Liver (tissue), 9 donors: Measurements from ENCODE around the gene OR1I1. TPM values are rescaled to one million over a fixed set of nuclear protein-coding genes. Genes with fewer than 3 reads are reported as not detected.

Source experiments
- DNase-seq: peaks from one replicate; pipeline ENCODE4 v3.0.0-alpha.2; 2017; ENCODE audit warnings: low spot score
- H3K27ac ChIP-seq, 2 donors: one replicate each; pipeline ENCODE4 v1.7.0; 2013; ENCODE audit warnings: inconsistent platforms in 2 of 2, low read length in 2 of 2, control low read depth in 1 of 2, low read depth in 1 of 2, mild to moderate bottlenecking in 1 of 2
- H3K27me3 ChIP-seq, 4 donors: one replicate each; pipeline versions ENCODE4 v1.6.1 to v1.7.0; 2013; ENCODE audit warnings: low read length in 3 of 4, inconsistent platforms in 1 of 4, mild to moderate bottlenecking in 1 of 4, moderate library complexity in 1 of 4; ENCODE audit not compliant: control insufficient read depth in 4 of 4, insufficient read depth in 4 of 4
- H3K36me3 ChIP-seq, 4 donors: one replicate each; pipeline versions ENCODE4 v1.6.1 to v1.7.0; 2013; ENCODE audit warnings: low read length in 3 of 4, mild to moderate bottlenecking in 3 of 4, low read depth in 1 of 4, moderate library complexity in 1 of 4; ENCODE audit not compliant: control insufficient read depth in 4 of 4, insufficient read depth in 3 of 4
- H3K4me1 ChIP-seq, 4 donors: one replicate each; pipeline versions ENCODE4 v1.6.1 to v1.7.0; 2013; ENCODE audit warnings: low read length in 3 of 4, mild to moderate bottlenecking in 3 of 4, moderate library complexity in 1 of 4; ENCODE audit not compliant: control insufficient read depth in 4 of 4, insufficient read depth in 4 of 4
- H3K4me3 ChIP-seq, 3 donors: one replicate each; pipeline versions ENCODE4 v1.6.1 to v1.7.0; 2013; ENCODE audit warnings: low read length in 3 of 3, control low read depth in 1 of 3, low read depth in 1 of 3, mild to moderate bottlenecking in 1 of 3
- H3K9ac ChIP-seq, 2 donors: one replicate each; pipeline ENCODE4 v1.7.0; 2013; ENCODE audit warnings: low read length in 2 of 2, mild to moderate bottlenecking in 2 of 2, moderate library complexity in 2 of 2, control low read depth in 1 of 2, low read depth in 1 of 2
- H3K9me3 ChIP-seq, 4 donors: one replicate each; pipeline versions ENCODE4 v1.6.1 to v1.7.0; 2013; ENCODE audit warnings: low read length in 3 of 4; ENCODE audit not compliant: control insufficient read depth in 4 of 4
- ATF3 ChIP-seq: IDR thresholded peaks from 2 replicates; pipeline ENCODE4 v1.6.1; 2016; ENCODE audit warnings: antibody characterized with exemption
- CTCF ChIP-seq: fragments of 150-350 bp; IDR thresholded peaks from 2 replicates; pipeline ENCODE4 v1.5.1; 2017; ENCODE audit warnings: improper control_type of control experiment, low read depth, low read length; ENCODE audit not compliant: missing input control
- FOXA1 ChIP-seq: IDR thresholded peaks from 2 replicates; pipeline ENCODE4 v1.6.1; 2016; ENCODE audit warnings: antibody characterized with exemption
- FOXA2 ChIP-seq: IDR thresholded peaks from 2 replicates; pipeline ENCODE4 v1.6.1; 2016; ENCODE audit warnings: antibody characterized with exemption
- HNF4A ChIP-seq, 2 donors: conservative IDR thresholded peaks; 2 replicates each; pipeline ENCODE4 v1.6.1; 2016; ENCODE audit warnings: antibody characterized with exemption in 2 of 2, mild to moderate bottlenecking in 2 of 2
- HNF4G ChIP-seq: IDR thresholded peaks from 2 replicates; pipeline ENCODE4 v1.6.1; 2016; ENCODE audit warnings: antibody characterized with exemption
- JUND ChIP-seq, 2 donors: IDR thresholded peaks; 2 replicates each; pipeline ENCODE4 v1.6.1; 2016; ENCODE audit warnings: antibody characterized with exemption in 2 of 2
- MAX ChIP-seq: IDR thresholded peaks from 2 replicates; pipeline ENCODE4 v1.6.1; 2016; ENCODE audit warnings: antibody characterized with exemption
- NR2F2 ChIP-seq: IDR thresholded peaks from 2 replicates; pipeline ENCODE4 v1.6.1; 2016; ENCODE audit warnings: antibody characterized with exemption
- RAD21 ChIP-seq, 2 donors: IDR thresholded peaks; 2 replicates each; pipeline ENCODE4 v1.6.1; 2016; ENCODE audit warnings: antibody characterized with exemption in 2 of 2, mild to moderate bottlenecking in 2 of 2
- SP1 ChIP-seq: IDR thresholded peaks from 2 replicates; pipeline ENCODE4 v1.6.1; 2018; ENCODE audit warnings: antibody characterized with exemption, mild to moderate bottlenecking
- TAF1 ChIP-seq: conservative IDR thresholded peaks from 2 replicates; pipeline ENCODE4 v1.6.1; 2016; ENCODE audit warnings: antibody characterized with exemption, mild to moderate bottlenecking
- YY1 ChIP-seq: IDR thresholded peaks from 2 replicates; pipeline ENCODE4 v1.6.1; 2016; ENCODE audit warnings: antibody characterized with exemption, mild to moderate bottlenecking
- WGBS: extraction: QIAGEN DNeasy Blood & Tissue Kit; methylation state at CpG from one replicate; pipeline ENCODE4 v1.1.7; 2013; 5-methylcytosine and 5-hydroxymethylcytosine counted together
- polyA plus RNA-seq, 2 donors: library from polyadenylated mRNA; stranded (reverse) in 1 of 2; unstranded in 1 of 2; fragments of 200-250 nt in 1 of 2; fragments of >200 nt in 1 of 2; fragmentation: Nextera tagmentation in 1 of 2; extraction: Ambion mirVana in 1 of 2; gene quantifications; one replicate each; pipeline versions ENCODE4 v1.2.1 to v1.2.3, GENCODE V29; 2013 to 2015
- total RNA-seq, 2 donors: library from RNA; depleted of rRNA; stranded (reverse); fragments of >200 nt; gene quantifications; one replicate each; pipeline ENCODE4 v1.2.3, GENCODE V29; 2014
- TF ChIP-seq, protein P1 (sequence below): IDR thresholded peaks from 2 replicates; pipeline ENCODE4 v1.6.1; 2016; ENCODE audit warnings: antibody characterized with exemption, mild to moderate bottlenecking
- TF ChIP-seq, protein P2 (sequence below): IDR thresholded peaks from 2 replicates; pipeline ENCODE4 v1.6.1; 2016; ENCODE audit warnings: antibody characterized with exemption
- donor health status: healthy.
- donor health status: healthy.
- donor health status: healthy.
- donor health status: healthy.
- donor health status: healthy.

Gene OR1I1
- total and polyA plus RNA-seq, 4 donors, result not detected

- TF ChIP-seq FOXA2, result no peak
- no peak for TF ChIP-seq RAD21 (IDR thresholded peaks at IDR 0.05)
- no peak for TF ChIP-seq HNF4G
- TF ChIP-seq, protein P1, sequence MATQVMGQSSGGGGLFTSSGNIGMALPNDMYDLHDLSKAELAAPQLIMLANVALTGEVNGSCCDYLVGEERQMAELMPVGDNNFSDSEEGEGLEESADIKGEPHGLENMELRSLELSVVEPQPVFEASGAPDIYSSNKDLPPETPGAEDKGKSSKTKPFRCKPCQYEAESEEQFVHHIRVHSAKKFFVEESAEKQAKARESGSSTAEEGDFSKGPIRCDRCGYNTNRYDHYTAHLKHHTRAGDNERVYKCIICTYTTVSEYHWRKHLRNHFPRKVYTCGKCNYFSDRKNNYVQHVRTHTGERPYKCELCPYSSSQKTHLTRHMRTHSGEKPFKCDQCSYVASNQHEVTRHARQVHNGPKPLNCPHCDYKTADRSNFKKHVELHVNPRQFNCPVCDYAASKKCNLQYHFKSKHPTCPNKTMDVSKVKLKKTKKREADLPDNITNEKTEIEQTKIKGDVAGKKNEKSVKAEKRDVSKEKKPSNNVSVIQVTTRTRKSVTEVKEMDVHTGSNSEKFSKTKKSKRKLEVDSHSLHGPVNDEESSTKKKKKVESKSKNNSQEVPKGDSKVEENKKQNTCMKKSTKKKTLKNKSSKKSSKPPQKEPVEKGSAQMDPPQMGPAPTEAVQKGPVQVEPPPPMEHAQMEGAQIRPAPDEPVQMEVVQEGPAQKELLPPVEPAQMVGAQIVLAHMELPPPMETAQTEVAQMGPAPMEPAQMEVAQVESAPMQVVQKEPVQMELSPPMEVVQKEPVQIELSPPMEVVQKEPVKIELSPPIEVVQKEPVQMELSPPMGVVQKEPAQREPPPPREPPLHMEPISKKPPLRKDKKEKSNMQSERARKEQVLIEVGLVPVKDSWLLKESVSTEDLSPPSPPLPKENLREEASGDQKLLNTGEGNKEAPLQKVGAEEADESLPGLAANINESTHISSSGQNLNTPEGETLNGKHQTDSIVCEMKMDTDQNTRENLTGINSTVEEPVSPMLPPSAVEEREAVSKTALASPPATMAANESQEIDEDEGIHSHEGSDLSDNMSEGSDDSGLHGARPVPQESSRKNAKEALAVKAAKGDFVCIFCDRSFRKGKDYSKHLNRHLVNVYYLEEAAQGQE, result no peak
- TF ChIP-seq SP1, result no peak
- TF ChIP-seq ATF3, result no peak
- TF ChIP-seq HNF4A (conservative IDR thresholded peaks at IDR 0.05), result no peak
- TF ChIP-seq CTCF, result no peak
- TF ChIP-seq YY1, result no peak
- no peak for TF ChIP-seq MAX
- TF ChIP-seq TAF1, result no peak
- DNase-seq, result no peak
- Histone ChIP-seq H3K4me3 (no peak overlapping the region), H3K27ac (no peak overlapping the region), H3K9me3 (peaks cover 0 to 3% (median under 1%) of the 10 kb centered on the region in 4 donors), H3K27me3 (no peaks in the 10 kb centered on the region), H3K4me1 (peaks cover 0 to 9% (median 1%) of the 10 kb centered on the region in 4 donors), H3K36me3 (peaks cover 0 to 8% (median 2%) of the 10 kb centered on the region in 4 donors), H3K9ac (no peak overlapping the region)
- WGBS, result 83% methylated on average over 21 of the region's 21 CpGs
Measured at GRCh38 chr19:15108845-15109767, 27.1 kb downstream of the OR1I1 start.

DNA sequence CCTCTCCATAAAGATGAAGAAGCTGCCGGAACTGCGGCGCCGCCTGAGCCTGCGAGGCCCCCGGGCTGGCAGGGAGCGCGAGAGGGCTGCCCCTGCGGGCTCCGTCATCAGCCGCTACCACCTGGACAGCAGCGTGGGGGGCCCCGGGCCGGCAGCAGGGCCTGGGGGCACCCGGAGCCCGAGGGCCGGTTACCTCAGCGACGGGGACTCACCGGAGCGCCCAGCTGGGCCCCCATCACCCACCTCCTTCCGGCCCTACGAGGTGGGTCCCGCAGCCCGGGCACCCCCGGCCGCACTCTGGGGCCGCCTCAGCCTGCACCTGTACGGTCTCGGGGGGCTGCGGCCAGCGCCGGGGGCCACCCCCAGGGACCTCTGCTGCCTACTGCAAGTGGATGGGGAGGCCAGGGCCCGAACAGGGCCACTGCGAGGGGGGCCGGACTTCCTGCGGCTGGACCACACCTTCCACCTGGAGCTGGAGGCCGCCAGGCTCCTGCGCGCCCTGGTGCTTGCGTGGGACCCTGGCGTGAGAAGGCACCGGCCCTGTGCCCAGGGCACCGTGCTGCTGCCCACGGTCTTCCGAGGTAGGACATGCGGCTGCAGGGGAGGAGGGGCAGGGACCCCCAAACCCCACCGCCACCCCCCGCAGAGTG lies 27.9 kb downstream of the OR1I1 start:
- H3K27me3 ChIP-seq, result no peaks in the 10 kb centered on the region
- H3K4me1 ChIP-seq, result peaks cover 0 to 9% (median 1%) of the 10 kb centered on the region in 4 donors
- peaks cover 1 to 8% (median 5%) of the 10 kb centered on the region in 4 donors for H3K36me3 ChIP-seq
- 89% methylated on average over 49 of the region's 49 CpGs for WGBS
- no peaks in the 10 kb centered on the region for H3K9me3 ChIP-seq
- TF ChIP-seq FOXA1, result no peak
- TF ChIP-seq NR2F2, result no peak
- TF ChIP-seq SP1, result no peak
- TF ChIP-seq TAF1, result no peak
- no peak for TF ChIP-seq HNF4G
- TF ChIP-seq CTCF, result no peak
- no peak for TF ChIP-seq RAD21 (IDR thresholded peaks at IDR 0.05)
- no peak for TF ChIP-seq JUND (IDR thresholded peaks at IDR 0.05)
- TF ChIP-seq, protein P2, sequence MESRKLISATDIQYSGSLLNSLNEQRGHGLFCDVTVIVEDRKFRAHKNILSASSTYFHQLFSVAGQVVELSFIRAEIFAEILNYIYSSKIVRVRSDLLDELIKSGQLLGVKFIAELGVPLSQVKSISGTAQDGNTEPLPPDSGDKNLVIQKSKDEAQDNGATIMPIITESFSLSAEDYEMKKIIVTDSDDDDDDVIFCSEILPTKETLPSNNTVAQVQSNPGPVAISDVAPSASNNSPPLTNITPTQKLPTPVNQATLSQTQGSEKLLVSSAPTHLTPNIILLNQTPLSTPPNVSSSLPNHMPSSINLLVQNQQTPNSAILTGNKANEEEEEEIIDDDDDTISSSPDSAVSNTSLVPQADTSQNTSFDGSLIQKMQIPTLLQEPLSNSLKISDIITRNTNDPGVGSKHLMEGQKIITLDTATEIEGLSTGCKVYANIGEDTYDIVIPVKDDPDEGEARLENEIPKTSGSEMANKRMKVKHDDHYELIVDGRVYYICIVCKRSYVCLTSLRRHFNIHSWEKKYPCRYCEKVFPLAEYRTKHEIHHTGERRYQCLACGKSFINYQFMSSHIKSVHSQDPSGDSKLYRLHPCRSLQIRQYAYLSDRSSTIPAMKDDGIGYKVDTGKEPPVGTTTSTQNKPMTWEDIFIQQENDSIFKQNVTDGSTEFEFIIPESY, result no peak
- TF ChIP-seq HNF4A (conservative IDR thresholded peaks at IDR 0.05), result no peak
- TF ChIP-seq FOXA2, result no peak
- TF ChIP-seq MAX, result no peak
- no peak overlapping the region for H3K4me3 ChIP-seq
- DNase-seq, result no peak
- no peak overlapping the region for H3K27ac ChIP-seq
- no peak overlapping the region for H3K9ac ChIP-seq
